Astrocyte (in vitro differentiated cells and primary cell): ENCODE measurements around the gene UGT1A10.

ENCODE experiments used
- EZH2 ChIP-seq: IDR thresholded peaks from 2 replicates; pipeline ENCODE4 v1.6.1; 2012; ENCODE audit warnings: mild to moderate bottlenecking, low read length, inconsistent platforms; ENCODE audit not compliant: insufficient read depth
- TF ChIP-seq, protein P1 (sequence below): IDR thresholded peaks from 2 replicates; pipeline ENCODE4 v1.5.1; 2011; ENCODE audit warnings: low read depth, mild to moderate bottlenecking, inconsistent platforms, low read length, moderate library complexity; ENCODE audit not compliant: insufficient read depth

DNA sequence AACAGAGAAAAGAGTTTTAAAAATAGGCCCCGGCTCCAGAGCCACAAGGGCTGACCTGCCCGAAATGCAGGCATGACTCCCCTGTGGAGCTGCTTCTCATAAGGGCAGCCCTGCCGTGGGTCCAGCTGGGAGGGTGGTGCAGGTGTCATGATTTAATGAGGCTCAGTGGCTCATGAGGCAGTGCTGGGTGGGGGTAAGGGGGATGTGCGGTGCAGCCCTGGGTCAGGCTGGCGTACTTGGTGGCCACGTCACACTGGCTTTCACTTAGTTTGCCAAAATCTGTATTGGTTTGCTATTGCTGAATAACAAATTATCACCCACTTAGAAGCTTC, 184.5 kb downstream of the UGT1A10 start:
- TF ChIP-seq, protein P1, sequence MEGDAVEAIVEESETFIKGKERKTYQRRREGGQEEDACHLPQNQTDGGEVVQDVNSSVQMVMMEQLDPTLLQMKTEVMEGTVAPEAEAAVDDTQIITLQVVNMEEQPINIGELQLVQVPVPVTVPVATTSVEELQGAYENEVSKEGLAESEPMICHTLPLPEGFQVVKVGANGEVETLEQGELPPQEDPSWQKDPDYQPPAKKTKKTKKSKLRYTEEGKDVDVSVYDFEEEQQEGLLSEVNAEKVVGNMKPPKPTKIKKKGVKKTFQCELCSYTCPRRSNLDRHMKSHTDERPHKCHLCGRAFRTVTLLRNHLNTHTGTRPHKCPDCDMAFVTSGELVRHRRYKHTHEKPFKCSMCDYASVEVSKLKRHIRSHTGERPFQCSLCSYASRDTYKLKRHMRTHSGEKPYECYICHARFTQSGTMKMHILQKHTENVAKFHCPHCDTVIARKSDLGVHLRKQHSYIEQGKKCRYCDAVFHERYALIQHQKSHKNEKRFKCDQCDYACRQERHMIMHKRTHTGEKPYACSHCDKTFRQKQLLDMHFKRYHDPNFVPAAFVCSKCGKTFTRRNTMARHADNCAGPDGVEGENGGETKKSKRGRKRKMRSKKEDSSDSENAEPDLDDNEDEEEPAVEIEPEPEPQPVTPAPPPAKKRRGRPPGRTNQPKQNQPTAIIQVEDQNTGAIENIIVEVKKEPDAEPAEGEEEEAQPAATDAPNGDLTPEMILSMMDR: no peak
- no peak for TF ChIP-seq EZH2
